GM10847 (cell line): Measurements from ENCODE around the gene KCNK15.

Source experiments
- POLR2A ChIP-seq: IDR thresholded peaks from 2 replicates; pipeline ENCODE4 v1.6.1; 2011; ENCODE audit not compliant: insufficient read length; ENCODE audit errors: extremely low read depth

KCNK15 gene

DNA sequence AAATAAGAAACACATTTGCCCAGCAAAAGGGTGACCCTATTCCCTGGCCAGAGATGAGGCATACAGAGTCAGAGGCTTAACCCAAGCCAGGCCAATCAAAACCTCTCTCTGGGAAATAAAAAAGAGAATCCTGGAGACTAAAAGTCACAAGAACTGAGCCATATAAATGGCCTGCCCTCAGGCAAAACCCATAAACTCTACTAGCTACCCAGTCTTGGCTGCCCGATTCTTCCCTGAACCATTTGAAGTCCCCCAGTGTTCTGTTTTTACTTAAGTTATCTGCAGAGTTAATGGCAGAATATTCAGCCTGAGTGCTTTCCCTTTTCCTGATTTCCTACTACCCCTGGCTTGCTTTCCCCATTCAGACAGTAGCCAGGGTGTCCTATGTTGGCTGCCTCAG, 13.9 kb downstream of the KCNK15 start:
- no peak for TF ChIP-seq POLR2A

DNA sequence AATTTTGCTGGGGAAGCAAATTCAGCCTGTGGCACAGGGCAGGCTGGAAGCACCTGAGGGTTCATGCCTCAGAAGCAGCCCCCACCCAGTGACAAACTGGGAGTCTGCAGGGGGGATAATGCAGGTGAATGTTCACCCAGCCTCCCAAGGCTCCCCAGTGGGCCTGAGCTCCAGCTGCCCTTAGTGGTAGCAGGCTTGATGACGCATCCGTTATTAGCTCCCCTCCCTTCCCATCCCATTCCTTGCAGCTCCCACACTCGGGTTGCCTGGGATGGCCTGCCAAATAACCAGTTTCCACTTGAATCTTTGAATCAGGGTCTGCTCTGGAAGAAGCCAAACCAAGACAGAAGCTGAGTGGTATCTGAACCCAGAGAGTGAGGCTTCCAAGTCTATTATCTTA, 15.8 kb downstream of the KCNK15 start:
- no peak for TF ChIP-seq POLR2A

DNA sequence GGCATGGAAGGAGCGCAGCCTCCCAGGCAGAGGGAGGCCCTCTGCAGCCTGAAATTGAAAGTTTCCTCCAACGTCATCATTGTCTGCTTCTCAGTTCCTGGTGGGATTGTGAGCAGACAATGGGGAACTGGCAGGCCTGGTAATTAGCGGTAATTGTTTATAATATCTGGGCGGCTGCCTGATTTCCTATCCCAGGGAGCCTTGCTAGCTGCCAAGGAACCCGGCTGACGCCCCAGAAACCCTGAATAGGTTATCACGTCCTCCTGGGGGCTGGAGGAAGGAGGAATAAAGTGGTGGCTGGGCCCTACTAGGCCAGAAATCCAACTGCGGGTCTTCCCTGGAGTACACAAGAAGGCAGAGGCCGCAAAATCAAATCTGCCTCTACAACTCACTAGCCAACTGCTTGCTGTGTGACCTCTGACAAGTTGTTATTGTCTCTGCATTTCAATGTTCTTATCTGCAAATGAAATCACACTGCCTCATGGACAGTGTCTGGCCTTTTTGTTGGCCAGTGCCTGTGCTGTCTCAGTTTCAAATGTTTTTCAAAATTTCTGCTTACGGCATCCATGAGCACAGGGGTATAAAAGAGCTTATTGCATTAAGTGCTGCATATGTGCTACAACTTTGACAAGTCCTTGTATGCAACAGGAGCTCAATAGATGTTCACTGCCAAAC, 16.9 kb downstream of the KCNK15 start:
- no peak for TF ChIP-seq POLR2A

DNA sequence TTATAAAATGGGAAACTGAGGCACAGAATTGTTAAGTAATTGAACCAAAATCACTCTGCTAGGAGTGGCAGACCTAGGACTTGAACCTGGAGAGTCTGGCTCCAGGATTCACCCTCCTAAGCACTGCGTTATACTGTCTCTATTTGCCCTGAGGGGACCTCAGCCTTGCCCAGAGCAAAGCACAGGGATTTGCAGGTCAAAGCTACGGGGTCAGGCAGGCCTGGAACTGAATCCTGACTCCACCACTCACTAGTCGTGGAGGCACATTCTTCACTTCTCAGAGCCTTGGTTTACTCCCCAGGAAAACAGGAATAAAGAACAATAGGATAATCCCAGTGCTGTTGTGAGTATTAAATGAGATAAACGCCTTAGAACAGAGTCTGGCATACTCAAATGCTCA, 19.4 kb downstream of the KCNK15 start:
- no peak for TF ChIP-seq POLR2A

DNA sequence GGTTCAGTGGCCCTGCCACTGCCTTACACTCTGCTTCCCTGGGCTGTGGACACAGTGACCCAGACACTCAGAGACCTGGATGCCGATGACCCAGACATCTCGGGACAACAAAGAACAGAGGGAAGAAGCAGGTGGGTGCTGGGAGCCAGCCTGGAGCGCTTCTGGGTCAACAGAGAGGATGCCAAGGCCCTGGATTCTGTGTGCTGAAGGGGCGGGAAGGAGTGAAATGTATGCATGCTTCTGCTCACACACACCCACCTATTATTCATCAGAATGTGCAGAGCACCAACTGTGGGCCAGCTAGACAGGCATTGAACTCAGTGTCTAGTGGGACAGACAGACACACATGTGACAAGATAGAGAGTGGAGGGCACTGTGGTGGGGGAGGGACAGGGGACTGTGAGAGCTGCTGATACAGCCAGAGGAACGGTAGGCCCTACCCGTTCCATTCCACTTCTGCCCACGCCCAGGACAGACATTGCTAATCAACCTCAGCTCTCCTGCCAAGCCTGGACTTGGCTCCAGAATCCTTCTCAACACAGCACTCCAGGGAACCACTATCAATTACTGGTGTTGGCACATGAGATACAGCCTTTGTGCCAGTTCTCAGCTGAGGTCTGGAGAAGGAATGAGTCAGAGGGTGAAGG, 20.2 kb downstream of the KCNK15 start:
- no peak for TF ChIP-seq POLR2A

DNA sequence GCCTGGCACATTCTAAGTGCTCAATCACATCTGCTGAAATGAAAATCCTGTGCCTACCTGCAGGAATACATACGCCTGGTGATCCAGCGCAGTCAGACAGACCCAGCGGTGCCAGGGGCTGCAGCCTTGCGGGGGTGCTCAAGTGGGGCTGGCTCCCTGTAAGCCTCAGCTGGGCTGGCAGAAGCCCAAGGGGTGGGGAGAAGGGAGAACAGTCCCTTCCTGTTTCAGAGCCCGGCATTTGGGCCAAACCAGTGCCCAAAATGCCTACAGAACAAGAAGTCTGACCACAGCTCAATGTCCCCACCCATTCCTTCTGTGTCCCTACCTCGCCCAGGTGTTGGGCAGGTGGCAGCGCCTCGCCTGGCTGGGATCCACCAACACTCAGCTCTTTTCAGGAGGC, 22.6 kb downstream of the KCNK15 start:
- no peak for TF ChIP-seq POLR2A

DNA sequence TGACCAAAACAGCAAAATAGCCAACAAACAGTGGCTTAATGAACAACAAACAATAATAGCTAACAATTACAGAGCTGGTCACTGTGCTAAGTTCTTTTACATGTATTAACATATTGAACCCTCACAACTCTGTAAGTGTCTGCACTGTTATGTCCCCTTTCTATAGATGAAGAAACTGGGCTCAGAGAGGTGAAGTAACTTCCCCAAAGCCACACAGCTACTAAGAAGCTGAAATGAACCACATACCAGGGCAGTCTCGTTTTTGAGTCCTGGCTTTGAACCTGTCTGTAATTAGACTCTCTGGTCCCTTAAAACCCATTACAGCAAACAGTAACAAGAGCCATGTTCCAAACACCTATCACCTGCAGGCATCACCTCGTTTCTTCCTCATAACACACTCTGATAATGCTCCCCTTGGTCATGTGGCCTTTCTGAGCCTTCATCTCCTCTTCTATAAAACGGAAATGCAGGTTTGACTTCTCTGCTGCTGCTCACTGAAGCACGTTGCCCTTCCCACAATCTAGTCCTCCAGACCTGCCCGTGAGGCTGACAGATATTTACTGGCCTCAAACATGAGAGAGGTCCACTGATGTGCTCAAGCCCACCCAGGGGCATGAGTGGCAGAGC, 23.3 kb downstream of the KCNK15 start:
- no peak for TF ChIP-seq POLR2A

DNA sequence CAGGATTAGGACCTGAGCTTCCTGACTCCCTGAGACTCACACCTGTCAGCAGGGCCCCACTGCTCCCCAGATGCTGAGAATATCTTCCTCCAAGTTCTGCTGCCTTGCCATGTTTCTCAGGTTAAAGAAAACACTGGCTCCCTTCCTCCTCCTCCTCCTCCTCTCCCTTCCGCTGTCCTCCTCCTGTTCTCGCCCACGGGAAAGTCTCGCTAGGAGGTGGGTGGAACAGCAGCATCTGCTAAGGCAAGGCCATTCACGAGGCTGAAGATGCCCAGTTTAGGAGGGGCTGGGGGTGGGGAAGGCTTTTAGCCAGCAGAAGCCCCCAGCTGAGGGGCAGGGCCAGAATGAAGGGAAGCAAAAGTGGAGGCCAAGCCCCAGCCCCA, 23.8 kb downstream of the KCNK15 start:
- TF ChIP-seq POLR2A: no peak

DNA sequence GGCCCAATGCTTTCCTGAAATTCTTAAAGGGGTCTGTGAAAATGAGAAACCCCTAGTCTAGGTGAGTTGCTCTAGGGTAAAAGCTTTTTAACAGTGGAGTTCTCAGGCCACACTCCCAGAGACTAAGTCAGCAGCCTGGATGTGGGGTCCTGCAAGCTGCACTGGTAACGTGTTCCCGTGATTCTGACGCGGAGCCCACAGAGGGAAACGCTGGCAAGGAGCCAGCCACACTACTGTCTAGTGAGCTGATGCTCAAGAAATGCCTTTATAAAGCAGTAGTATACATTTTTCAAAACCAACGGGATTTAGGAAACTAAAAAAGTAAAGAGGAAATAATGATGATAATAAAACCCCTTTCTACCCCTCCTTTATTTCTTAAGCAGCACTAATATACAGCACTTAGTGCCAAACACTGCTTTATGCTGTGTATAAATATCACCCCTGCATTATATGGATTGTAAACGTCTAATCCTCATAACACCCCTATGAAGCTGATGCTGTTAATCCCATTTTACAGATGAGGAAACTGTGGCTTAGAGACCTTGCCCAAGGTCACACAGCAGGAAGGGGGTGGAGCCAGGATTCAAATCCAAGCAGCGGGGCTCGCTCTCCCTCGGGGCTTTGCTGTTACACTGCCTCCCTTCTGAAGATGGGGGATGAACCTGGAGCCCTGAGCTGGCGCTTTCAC, 25.0 kb downstream of the KCNK15 start:
- TF ChIP-seq POLR2A: no peak

DNA sequence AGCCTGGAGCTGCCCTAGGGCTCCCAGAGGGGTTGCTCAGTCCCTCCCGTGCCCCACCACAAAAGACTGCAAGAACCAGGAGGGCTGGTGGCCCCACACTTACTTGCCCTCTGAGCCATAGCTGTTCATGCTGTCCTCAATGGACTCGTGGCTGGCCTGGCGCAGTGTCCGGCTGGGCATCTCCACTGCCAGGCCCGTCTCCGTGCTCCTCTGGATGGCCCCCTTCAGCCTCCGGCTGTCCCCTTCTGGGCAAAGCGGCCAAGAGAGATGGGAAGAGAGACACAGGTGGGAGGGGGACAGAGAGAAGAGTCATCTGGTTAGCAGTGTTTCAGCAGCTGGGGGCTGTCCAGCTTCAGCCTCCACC, 25.5 kb downstream of the KCNK15 start:
- no peak for TF ChIP-seq POLR2A

DNA sequence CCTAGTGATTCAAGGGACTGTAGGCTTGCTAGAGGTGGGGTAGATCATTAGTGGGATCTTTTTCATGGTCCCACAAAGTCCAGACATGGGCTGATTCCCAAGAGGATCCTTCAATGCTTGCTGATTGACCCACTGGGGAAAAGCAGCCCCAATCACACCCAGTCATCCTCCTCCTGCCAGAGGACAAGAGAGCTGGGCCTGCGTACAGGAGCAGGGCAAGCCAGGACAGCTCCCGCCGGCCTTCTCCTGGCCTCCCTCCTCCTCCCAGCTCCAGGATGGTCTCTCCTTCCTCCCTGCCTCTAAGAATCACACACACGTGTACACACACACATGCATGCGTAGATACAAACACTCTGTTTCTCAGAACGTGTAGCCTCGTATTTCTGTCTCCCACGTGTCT, 27.0 kb downstream of the KCNK15 start:
- TF ChIP-seq POLR2A: no peak

DNA sequence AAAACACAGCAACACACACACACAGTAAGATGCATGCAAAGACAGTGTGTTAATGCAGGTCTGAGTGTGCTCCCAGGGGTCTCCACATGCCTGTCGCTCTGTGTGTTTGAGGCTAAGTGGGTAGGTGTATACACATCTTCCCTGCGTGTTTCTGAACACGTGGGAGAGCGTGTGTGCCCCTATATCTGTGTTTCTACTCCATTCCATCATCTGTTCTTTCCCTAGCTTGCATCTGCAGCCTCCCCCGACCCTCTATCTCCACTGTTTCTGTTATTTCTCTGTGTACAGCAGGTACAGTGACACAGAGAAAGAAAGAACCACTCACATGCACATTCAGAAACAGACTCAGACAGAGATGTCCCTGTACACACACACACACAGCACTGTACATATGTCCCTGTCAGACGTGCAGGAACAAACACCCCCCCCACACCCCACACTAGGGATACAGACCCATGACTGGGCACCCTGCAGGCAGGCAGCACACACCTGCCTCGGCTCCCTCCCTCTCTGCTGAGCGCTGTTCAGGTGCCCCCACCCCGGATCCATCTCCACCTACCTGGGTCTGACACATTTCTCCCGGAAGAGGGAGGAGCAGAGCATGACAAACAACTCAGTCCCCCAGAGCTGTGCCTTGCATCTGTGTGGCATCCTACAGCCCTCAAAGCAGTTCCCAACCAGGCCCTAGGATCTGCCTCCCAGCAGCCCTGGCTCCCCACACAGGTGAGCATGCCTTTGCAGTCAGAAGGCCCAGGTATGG, 27.6 kb downstream of the KCNK15 start:
- no peak for TF ChIP-seq POLR2A

DNA sequence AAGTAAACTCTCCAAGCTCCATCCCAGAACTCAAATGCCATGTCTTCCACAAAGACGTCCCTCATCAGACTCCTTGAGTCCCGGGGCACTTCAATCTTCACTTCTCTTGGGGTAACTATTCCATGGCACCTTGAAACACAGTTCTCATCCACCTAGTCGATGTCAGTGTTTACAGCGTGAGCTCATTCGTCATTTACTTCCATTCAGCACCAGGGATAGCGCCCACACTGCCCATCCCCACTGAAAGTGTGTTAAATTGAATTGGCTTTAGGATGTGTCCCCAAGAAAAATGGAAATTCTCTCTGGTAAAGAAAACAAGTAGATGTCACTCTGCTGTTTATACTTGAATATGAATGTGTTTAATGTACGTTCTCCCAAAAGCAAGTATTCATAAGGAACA, 31.3 kb downstream of the KCNK15 start:
- no peak for TF ChIP-seq POLR2A

DNA sequence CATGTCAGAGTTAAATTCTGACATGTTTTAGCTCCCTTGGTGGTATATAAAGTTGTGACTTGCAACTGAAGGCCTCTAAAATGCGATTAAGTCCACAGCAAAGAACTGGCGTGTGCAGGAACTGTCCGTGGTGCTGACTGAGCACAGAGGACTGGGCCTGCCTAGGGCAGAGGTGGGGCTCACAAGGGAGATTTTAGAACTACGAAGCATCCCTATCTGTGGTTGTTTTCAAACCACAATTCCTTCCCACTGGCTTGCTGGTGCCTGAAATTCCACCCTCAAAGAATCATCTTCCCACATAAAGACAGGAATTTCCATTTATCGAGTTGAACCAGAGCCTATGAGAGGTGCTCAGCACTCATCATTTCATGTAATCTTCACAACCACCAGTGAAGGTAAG, 34.6 kb downstream of the KCNK15 start:
- TF ChIP-seq POLR2A: no peak

DNA sequence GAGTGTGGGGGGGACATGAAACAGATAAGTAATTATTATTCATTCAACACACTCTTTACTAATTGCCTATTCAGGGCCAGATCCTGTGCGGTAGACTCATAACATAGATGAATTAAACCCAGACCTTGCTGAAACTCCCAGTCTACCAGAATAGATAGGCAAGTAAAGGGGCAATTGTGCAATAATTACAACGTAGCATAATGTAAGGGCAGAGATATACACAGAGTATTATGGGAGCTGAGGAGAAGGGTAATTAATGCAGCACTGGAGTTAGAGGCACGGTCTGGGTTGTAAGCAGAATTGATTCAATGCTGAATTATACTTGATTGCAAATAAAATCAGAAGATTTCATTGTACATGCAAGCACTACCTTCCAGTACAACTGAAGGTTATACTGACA, 35.5 kb downstream of the KCNK15 start:
- no peak for TF ChIP-seq POLR2A

DNA sequence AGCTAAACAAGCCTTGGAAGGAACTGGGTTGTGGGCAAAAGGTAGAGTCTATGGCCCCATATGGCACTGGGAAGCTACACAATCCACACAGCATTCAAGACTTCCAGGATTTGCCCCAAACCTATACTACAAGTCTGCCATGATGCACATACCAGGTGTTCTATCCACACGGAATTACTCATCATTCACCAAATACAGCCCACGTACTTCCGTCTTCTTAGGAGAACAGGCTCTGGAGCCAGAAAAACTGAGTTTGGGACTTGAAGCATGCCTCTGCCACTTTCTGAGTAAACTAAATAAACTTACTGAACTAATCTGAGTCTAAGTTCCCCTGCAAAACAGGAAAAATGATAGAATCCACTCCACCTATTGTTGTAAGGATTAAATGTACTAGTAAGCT, 36.1 kb downstream of the KCNK15 start:
- TF ChIP-seq POLR2A: no peak

DNA sequence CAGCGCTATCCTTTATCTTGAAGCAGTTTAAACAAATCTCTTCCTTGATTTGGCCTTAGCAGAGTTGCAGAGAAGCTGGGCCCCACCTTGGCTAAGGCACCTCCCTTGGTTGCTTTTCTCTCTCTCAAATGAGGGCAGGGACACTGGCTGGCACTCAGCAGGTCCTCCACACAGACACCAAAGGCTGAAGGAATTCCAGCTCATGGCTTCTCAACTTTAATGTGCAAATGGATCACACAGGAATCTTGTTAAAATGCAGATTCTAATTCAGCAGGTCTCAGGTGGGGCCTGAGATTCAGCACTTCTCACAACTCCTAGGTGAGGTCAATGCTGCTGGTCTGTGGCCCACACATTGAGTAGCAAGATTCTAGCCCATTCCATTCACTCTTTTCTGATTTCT, 39.0 kb downstream of the KCNK15 start:
- no peak for TF ChIP-seq POLR2A
